Brain microvascular endothelial cell (primary cell): ENCODE measurements around the gene TANGO6.

Source experiments
- DNase-seq: peaks from one replicate; pipeline ENCODE4 v3.0.0-alpha.2; 2020
- H3K27ac ChIP-seq: fragments of 250-450 bp; sonication (Bioruptor Pico); 2 replicates; pipeline ENCODE4 v1.5.1; 2020; ENCODE audit warnings: mild to moderate bottlenecking, moderate library complexity
- H3K27me3 ChIP-seq: fragments of 250-450 bp; sonication (Bioruptor Pico); replicated peaks from 2 replicates; pipeline ENCODE4 v1.5.1; 2020; ENCODE audit warnings: mild to moderate bottlenecking
- H3K36me3 ChIP-seq: fragments of 250-450 bp; sonication (Bioruptor Pico); replicated peaks from 2 replicates; pipeline ENCODE4 v1.5.1; 2020; ENCODE audit warnings: mild to moderate bottlenecking
- H3K4me3 ChIP-seq: 2 replicates; pipeline ENCODE4 v1.5.1; 2011; ENCODE audit warnings: low read depth, mild to moderate bottlenecking, control low read depth, low read length, moderate library complexity
- CTCF ChIP-seq: IDR thresholded peaks from 2 replicates; pipeline ENCODE4 v1.5.1; 2011; ENCODE audit warnings: low read depth, mild to moderate bottlenecking, moderate library complexity, low read length, control low read depth, inconsistent platforms; ENCODE audit errors: missing control alignments
- in situ Hi-C: cut with HindIII; loops from 2 replicates; pipeline ENCODE4 v1.10.0; 2017; ENCODE audit warnings: low sequenced_read_pairs, low pct_ligation_motif_present

Gene TANGO6

GRCh38 chr16:68884861-68885720 lies 41.8 kb downstream of the TANGO6 start:
- DNase-seq: no peak
- H3K4me3 ChIP-seq: no peak overlapping the region
- no peak for TF ChIP-seq CTCF
- no peak overlapping the region for H3K27ac ChIP-seq
- peaks cover 2% of the 10 kb centered on the region for H3K36me3 ChIP-seq
- in situ Hi-C loops: no loop called here
- H3K27me3 ChIP-seq: no peaks in the 10 kb centered on the region

GRCh38 chr16:68887107-68887506 lies 43.8 kb downstream of the TANGO6 start:
- Histone ChIP-seq H3K4me3 (no peak overlapping the region), H3K36me3 (no peaks in the 10 kb centered on the region), H3K27ac (no peak overlapping the region), H3K27me3 (no peaks in the 10 kb centered on the region)
- TF ChIP-seq CTCF: no peak
- in situ Hi-C loops: no loop called here
- no peak for DNase-seq

GRCh38 chr16:68889508-68890150 lies 46.3 kb downstream of the TANGO6 start:
- H3K27me3 ChIP-seq: no peaks in the 10 kb centered on the region
- H3K36me3 ChIP-seq: no peaks in the 10 kb centered on the region
- no peak for DNase-seq
- in situ Hi-C loops: no loop called here
- no peak overlapping the region for H3K27ac ChIP-seq
- H3K4me3 ChIP-seq: no peak overlapping the region
- no peak for TF ChIP-seq CTCF

DNA sequence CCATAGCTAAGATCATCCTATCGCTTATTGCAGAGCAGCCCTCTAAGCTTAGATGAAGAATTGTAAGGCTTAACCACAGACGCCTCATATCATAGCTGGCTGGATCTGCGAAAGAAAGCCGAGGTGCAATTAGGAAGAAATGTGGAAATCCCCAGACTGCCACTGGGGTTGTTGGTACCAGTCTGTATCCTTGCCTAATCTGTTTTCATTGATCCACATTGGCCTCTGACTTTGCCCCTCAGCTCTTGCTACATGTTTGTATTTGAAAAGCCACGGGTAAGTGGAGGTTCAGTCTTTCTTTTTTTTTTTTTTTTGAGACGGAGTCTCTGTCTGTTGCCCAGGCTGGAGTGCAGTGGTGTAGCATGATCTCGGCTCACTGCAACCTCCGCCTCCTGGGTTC lies 48.9 kb downstream of the TANGO6 start:
- no peak for TF ChIP-seq CTCF
- in situ Hi-C loops: no loop called here
- no peak overlapping the region for H3K4me3 ChIP-seq
- no peak overlapping the region for H3K27ac ChIP-seq
- DNase-seq: no peak
- no peaks in the 10 kb centered on the region for H3K27me3 ChIP-seq
- no peaks in the 10 kb centered on the region for H3K36me3 ChIP-seq

DNA sequence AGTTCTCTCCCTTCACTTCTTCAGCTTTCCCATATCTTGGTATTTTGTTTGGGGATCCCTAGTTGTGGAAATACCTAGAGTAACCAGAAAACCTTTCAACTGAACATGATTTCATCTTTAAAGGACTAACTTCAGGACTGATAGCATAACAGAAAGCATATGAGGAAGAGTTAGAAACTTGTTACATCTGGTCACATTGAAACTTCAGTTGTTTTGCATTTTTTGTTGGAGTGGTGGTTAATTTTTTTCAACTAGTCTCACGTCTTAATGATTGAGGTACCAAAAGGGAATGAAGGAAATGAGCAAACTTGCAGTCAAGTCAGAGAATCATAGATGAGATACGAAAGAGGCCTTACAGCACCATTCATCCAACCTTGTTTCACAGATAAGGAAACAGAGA lies 49.6 kb downstream of the TANGO6 start:
- in situ Hi-C loops: no loop called here
- H3K4me3 ChIP-seq: no peak overlapping the region
- DNase-seq: no peak
- no peak overlapping the region for H3K27ac ChIP-seq
- TF ChIP-seq CTCF: no peak
- H3K27me3 ChIP-seq: no peaks in the 10 kb centered on the region
- no peaks in the 10 kb centered on the region for H3K36me3 ChIP-seq
